Measurements from ENCODE around the gene TMEM51. TPM values are rescaled to one million over a fixed set of nuclear protein-coding genes. Genes with fewer than 3 reads are reported as not detected.
A peak's percentile ranks its signal among the peaks of the same experiment; 100 is the strongest.
"Not testable (repeated sequence)": the region's sequence is repeated elsewhere in the genome, so short reads cannot be mapped to it uniquely, and the experiment has no call there.

Gene TMEM51
- total RNA-seq, 5 donors from 2014 or later (not counting 1 experiment from before 2014, with no cell fraction given) = 0.23 to 0.26 TPM; not detected in 3

- H3K4me1 ChIP-seq (ENCODE audit: control insufficient read depth in 1 of 2, extremely low read depth in 1 of 2, insufficient read depth in 2 of 2, low read length in 2 of 2) = no peaks in the 10 kb centered on the region
- ChIA-PET POLR2A (no interaction called here), CTCF (interaction anchor here in 1 of 2 donors (0.6 kb wide), 1 partner anchor 164 kb away, joined by 3 read pairs; no protein-coding TSS in a partner anchor)
- Mint-ChIP-seq H3K36me3 (no peaks in the 10 kb centered on the region), H3K4me3 (no peak overlapping the region), H3K27ac (no peak overlapping the region), H3K4me1 (no peaks in the 10 kb centered on the region), H3K9me3 (peaks cover 0 to 5% (median 0%) of the 10 kb centered on the region in 3 donors), H3K27me3 (peaks cover 45 to 51% of the 10 kb centered on the region in 2 donors)
- ATAC-seq (replicated peaks in 1 of 4) (no peak), DNase-seq (no peak)
- peaks cover 0 to 30% of the 10 kb centered on the region in 2 experiments for H3K27me3 ChIP-seq (replicated peaks in 1 of 2; ENCODE audit: control insufficient read depth in 2 of 2, extremely low read depth in 1 of 2, insufficient read depth in 2 of 2, low read length in 1 of 2)
- H3K9me3 ChIP-seq = no peaks in the 10 kb centered on the region
- H3K36me3 ChIP-seq (ENCODE audit: control insufficient read depth in 2 of 2, extremely low read depth in 1 of 2, insufficient read depth in 1 of 2, low read length in 1 of 2) = no peaks in the 10 kb centered on the region
- no peak overlapping the region for H3K4me3 ChIP-seq (ENCODE audit: control insufficient read depth in 1 of 2, extremely low read depth in 1 of 2, low read length in 1 of 2)
- WGBS (ENCODE audit: insufficient coverage) = 79% methylated on average over 2 of the region's 2 CpGs
- H3K27ac ChIP-seq (ENCODE audit: low read length) = no peak overlapping the region
Observed at GRCh38 chr1:15132965-15133364, 20.6 kb upstream of the TMEM51 start.

DNA sequence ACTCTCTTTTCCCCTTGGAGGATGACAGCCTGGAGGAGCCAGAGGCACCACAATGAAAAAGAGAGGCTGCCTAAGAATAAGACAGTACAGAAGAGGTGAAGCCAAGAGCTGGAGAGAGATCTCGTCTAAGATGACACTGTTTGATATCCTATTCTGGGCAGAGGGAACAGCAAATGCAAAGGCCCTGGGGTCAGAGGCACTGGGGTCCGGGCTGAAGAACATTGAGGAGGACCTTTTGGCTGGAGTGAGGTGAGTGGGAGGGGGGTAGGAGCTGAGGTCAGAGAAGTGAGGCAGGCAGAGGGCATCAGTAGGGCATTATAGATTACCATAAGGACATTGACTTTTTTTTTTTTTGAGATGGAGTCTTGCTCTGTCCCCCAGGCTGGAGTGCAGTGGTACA, 19.3 kb upstream of the TMEM51 start:
- ChIA-PET CTCF (interaction anchor here in 1 of 2 donors (0.5 kb wide), 1 partner anchor 297 kb away, joined by 3 read pairs; no protein-coding TSS in a partner anchor), POLR2A (no interaction called here)
- no peak overlapping the region for H3K4me3 Mint-ChIP-seq
- H3K27ac Mint-ChIP-seq = no peak overlapping the region
- H3K9me3 Mint-ChIP-seq = peaks cover 0 to 5% (median 0%) of the 10 kb centered on the region in 3 donors
- 71% methylated on average over 2 of the region's 2 CpGs for WGBS (ENCODE audit: insufficient coverage)
- no peaks in the 10 kb centered on the region for H3K9me3 ChIP-seq
- no peak overlapping the region for H3K4me3 ChIP-seq (ENCODE audit: control insufficient read depth in 1 of 2, extremely low read depth in 1 of 2, low read length in 1 of 2)
- DNase-seq (no peak), ATAC-seq (replicated peaks in 1 of 4) (no peak)
- H3K27ac ChIP-seq (ENCODE audit: low read length) = no peak overlapping the region
- H3K36me3 ChIP-seq (ENCODE audit: control insufficient read depth in 2 of 2, extremely low read depth in 1 of 2, insufficient read depth in 1 of 2, low read length in 1 of 2) = no peaks in the 10 kb centered on the region
- no peaks in the 10 kb centered on the region for H3K4me1 Mint-ChIP-seq
- peaks cover 51 to 59% of the 10 kb centered on the region in 2 donors for H3K27me3 Mint-ChIP-seq
- no peaks in the 10 kb centered on the region for H3K36me3 Mint-ChIP-seq
- no peaks in the 10 kb centered on the region for H3K4me1 ChIP-seq (ENCODE audit: control insufficient read depth in 1 of 2, extremely low read depth in 1 of 2, insufficient read depth in 2 of 2, low read length in 2 of 2)
- peaks cover 0 to 31% of the 10 kb centered on the region in 2 experiments for H3K27me3 ChIP-seq (replicated peaks in 1 of 2; ENCODE audit: control insufficient read depth in 2 of 2, extremely low read depth in 1 of 2, insufficient read depth in 2 of 2, low read length in 1 of 2)

GRCh38 chr1:15135604-15136003, 17.9 kb upstream of the TMEM51 start:
- H3K36me3 ChIP-seq (ENCODE audit: control insufficient read depth in 2 of 2, extremely low read depth in 1 of 2, insufficient read depth in 1 of 2, low read length in 1 of 2); H3K4me1 Mint-ChIP-seq; H3K4me1 ChIP-seq (ENCODE audit: control insufficient read depth in 1 of 2, extremely low read depth in 1 of 2, insufficient read depth in 2 of 2, low read length in 2 of 2); ATAC-seq (replicated peaks in 1 of 4); H3K4me3 Mint-ChIP-seq; POLR2A ChIA-PET; H3K27ac ChIP-seq (ENCODE audit: low read length); H3K36me3 Mint-ChIP-seq; H3K9me3 ChIP-seq; H3K9me3 Mint-ChIP-seq; CTCF ChIA-PET; H3K4me3 ChIP-seq (ENCODE audit: control insufficient read depth in 1 of 2, extremely low read depth in 1 of 2, low read length in 1 of 2); H3K27ac Mint-ChIP-seq; DNase-seq: not testable (repeated sequence)
- H3K27me3 Mint-ChIP-seq = peaks cover 57 to 64% of the 10 kb centered on the region in 2 donors
- H3K27me3 ChIP-seq (replicated peaks in 1 of 2; ENCODE audit: control insufficient read depth in 2 of 2, extremely low read depth in 1 of 2, insufficient read depth in 2 of 2, low read length in 1 of 2) = peaks cover 0 to 39% of the 10 kb centered on the region in 2 experiments
- WGBS (ENCODE audit: insufficient coverage) = 15% methylated on average over 2 of the region's 10 CpGs

DNA sequence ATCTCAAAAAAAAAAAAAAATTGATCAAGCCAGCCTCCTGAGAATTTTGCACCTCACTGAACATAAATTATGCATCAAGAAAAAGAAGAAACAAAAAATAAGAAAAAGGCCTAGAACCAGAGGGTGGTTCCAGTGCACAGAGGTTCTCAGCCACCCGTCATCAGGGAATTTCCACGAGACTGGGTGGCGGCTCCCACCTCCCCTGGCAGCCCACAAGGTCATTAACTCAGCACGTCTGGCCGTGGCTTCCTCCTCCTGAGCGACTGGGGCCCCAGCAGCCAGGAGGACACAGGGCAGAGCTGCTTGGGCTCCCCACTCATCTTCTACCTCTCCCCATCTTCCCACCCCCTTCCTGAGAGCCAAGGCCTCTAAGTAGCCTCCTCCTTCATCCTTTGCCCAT, 15.7 kb upstream of the TMEM51 start:
- Histone ChIP-seq H3K4me1 (ENCODE audit: control insufficient read depth in 1 of 2, extremely low read depth in 1 of 2, insufficient read depth in 2 of 2, low read length in 2 of 2) (no peaks in the 10 kb centered on the region), H3K9me3 (no peaks in the 10 kb centered on the region), H3K27me3 (replicated peaks in 1 of 2; ENCODE audit: control insufficient read depth in 2 of 2, extremely low read depth in 1 of 2, insufficient read depth in 2 of 2, low read length in 1 of 2) (peaks cover 0 to 50% of the 10 kb centered on the region in 2 experiments), H3K36me3 (ENCODE audit: control insufficient read depth in 2 of 2, extremely low read depth in 1 of 2, insufficient read depth in 1 of 2, low read length in 1 of 2) (no peaks in the 10 kb centered on the region), H3K27ac (ENCODE audit: low read length) (no peak overlapping the region), H3K4me3 (ENCODE audit: control insufficient read depth in 1 of 2, extremely low read depth in 1 of 2, low read length in 1 of 2) (no peak overlapping the region)
- no peak overlapping the region for H3K4me3 Mint-ChIP-seq
- 27% methylated on average over 3 of the region's 6 CpGs for WGBS (ENCODE audit: insufficient coverage)
- POLR2A ChIA-PET = no interaction called here
- H3K36me3 Mint-ChIP-seq = no peaks in the 10 kb centered on the region
- peaks cover 0 to 3% (median 0%) of the 10 kb centered on the region in 3 donors for H3K9me3 Mint-ChIP-seq
- CTCF ChIA-PET = interaction anchor here in 1 of 2 donors (1.1 kb wide), 1 partner anchor 9 kb away, joined by 4 read pairs; no protein-coding TSS in a partner anchor
- ATAC-seq (replicated peaks in 1 of 4) (no peak), DNase-seq (peak in 2 of 35 experiments; percentile 11 to 15)
- no peaks in the 10 kb centered on the region for H3K4me1 Mint-ChIP-seq
- H3K27ac Mint-ChIP-seq = no peak overlapping the region
- H3K27me3 Mint-ChIP-seq = peaks cover 60 to 72% of the 10 kb centered on the region in 2 donors

DNA sequence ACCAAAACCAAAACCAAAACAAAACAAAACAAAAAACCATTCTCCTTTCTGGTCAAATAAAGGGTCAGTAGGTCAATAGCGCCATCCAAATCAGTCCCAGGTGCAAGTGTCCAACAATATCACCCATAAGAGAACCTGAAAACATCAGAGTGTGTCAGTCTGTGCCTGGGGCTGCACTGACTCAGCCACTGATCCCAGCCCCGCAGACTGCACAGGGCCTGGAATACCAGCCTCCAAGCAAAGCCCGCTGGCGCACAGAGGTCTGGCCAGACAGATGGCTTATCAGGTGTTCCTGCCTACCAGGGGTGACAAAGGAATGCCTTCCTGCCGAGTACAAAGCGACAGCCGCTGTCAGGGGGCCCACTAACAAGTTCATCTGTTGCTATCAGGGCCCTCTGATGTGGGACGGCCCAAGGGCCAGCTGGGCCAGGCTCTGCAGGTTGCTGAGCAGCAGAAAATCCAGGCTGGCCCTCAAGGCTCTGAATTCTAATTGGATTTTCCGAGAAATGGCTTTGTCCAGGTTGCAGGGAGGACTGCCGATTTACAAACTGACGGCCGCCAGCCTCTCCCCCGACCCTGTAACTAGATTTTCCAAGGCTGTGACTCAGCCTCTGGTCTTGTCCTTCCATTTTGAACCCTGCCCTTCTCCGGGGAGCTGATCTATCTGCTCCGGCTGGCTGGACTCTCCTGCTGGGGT, 13.7 kb upstream of the TMEM51 start:
- Mint-ChIP-seq H3K4me3 (no peak overlapping the region), H3K36me3 (no peaks in the 10 kb centered on the region), H3K4me1 (no peaks in the 10 kb centered on the region), H3K9me3 (peaks cover 0 to 3% (median 0%) of the 10 kb centered on the region in 3 donors), H3K27me3 (peaks cover 55 to 71% of the 10 kb centered on the region in 2 donors), H3K27ac (no peak overlapping the region)
- Histone ChIP-seq H3K4me1 (ENCODE audit: control insufficient read depth in 1 of 2, extremely low read depth in 1 of 2, insufficient read depth in 2 of 2, low read length in 2 of 2) (no peaks in the 10 kb centered on the region), H3K36me3 (ENCODE audit: control insufficient read depth in 2 of 2, extremely low read depth in 1 of 2, insufficient read depth in 1 of 2, low read length in 1 of 2) (no peaks in the 10 kb centered on the region), H3K27me3 (replicated peaks in 1 of 2; ENCODE audit: control insufficient read depth in 2 of 2, extremely low read depth in 1 of 2, insufficient read depth in 2 of 2, low read length in 1 of 2) (peaks cover 0 to 40% of the 10 kb centered on the region in 2 experiments), H3K27ac (ENCODE audit: low read length) (no peak overlapping the region), H3K4me3 (ENCODE audit: control insufficient read depth in 1 of 2, extremely low read depth in 1 of 2, low read length in 1 of 2) (no peak overlapping the region), H3K9me3 (no peaks in the 10 kb centered on the region)
- 68% methylated on average over 11 of the region's 15 CpGs for WGBS (ENCODE audit: insufficient coverage)
- no peak for DNase-seq
- POLR2A ChIA-PET = no interaction called here
- no peak for ATAC-seq (replicated peaks in 1 of 4)
- CTCF ChIA-PET = no interaction called here

- H3K4me1 Mint-ChIP-seq = no peaks in the 10 kb centered on the region
- H3K9me3 Mint-ChIP-seq = peaks cover 0 to 3% (median 0%) of the 10 kb centered on the region in 3 donors
- no peaks in the 10 kb centered on the region for H3K36me3 Mint-ChIP-seq
- no peak overlapping the region for H3K27ac Mint-ChIP-seq
- 17% methylated on average over 2 of the region's 6 CpGs for WGBS (ENCODE audit: insufficient coverage)
- H3K4me1 ChIP-seq (ENCODE audit: control insufficient read depth in 1 of 2, extremely low read depth in 1 of 2, insufficient read depth in 2 of 2, low read length in 2 of 2) = no peaks in the 10 kb centered on the region
- no peak overlapping the region for H3K4me3 ChIP-seq (ENCODE audit: control insufficient read depth in 1 of 2, extremely low read depth in 1 of 2, low read length in 1 of 2)
- ChIA-PET POLR2A (no interaction called here), CTCF (no interaction called here)
- no peak overlapping the region for H3K27ac ChIP-seq (ENCODE audit: low read length)
- no peaks in the 10 kb centered on the region for H3K9me3 ChIP-seq
- ATAC-seq (replicated peaks in 1 of 4) = no peak
- no peak for DNase-seq
- no peaks in the 10 kb centered on the region for H3K36me3 ChIP-seq (ENCODE audit: control insufficient read depth in 2 of 2, extremely low read depth in 1 of 2, insufficient read depth in 1 of 2, low read length in 1 of 2)
- peaks cover 0 to 46% of the 10 kb centered on the region in 2 experiments for H3K27me3 ChIP-seq (replicated peaks in 1 of 2; ENCODE audit: control insufficient read depth in 2 of 2, extremely low read depth in 1 of 2, insufficient read depth in 2 of 2, low read length in 1 of 2)
- H3K4me3 Mint-ChIP-seq = no peak overlapping the region
- peaks cover 52 to 62% of the 10 kb centered on the region in 2 donors for H3K27me3 Mint-ChIP-seq
Observed at GRCh38 chr1:15141935-15142539, 11.5 kb upstream of the TMEM51 start.

Measured in T-cell (primary cell).